ENCODE results near the gene PIPOX.

DNA sequence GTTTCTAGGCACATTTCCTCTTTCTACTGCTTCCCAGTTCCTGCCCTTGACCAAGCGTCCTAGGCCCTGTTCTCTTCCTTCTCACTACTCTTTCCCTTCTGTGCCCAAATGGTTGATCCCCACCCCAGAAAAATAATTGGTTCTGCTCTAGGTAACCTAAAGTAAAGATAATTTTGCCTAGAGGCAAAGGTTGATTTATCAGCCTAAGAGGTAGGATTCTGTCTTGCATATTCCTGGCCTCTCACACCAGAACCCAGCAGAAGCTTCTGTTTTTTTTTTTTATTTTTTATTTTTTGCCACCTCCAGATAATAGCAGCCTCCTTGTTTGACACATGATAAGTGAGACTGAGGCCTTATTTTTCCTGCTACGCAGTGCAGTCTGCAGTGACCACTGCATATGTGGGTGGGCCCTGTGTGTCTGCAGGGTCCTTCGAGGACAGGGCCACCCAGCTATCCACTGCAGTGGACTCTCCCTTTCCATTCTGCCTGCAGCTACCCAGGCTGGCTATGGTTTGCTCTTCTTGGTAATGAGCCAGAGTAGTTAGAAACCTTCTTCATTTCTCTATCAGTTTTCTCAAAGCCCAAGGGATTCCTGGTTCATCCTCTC lies 701 bp downstream of the PIPOX start:
- TF ChIP-seq POLR2A (IDR thresholded peaks at IDR 0.05): no peak
- TF ChIP-seq, protein P1, sequence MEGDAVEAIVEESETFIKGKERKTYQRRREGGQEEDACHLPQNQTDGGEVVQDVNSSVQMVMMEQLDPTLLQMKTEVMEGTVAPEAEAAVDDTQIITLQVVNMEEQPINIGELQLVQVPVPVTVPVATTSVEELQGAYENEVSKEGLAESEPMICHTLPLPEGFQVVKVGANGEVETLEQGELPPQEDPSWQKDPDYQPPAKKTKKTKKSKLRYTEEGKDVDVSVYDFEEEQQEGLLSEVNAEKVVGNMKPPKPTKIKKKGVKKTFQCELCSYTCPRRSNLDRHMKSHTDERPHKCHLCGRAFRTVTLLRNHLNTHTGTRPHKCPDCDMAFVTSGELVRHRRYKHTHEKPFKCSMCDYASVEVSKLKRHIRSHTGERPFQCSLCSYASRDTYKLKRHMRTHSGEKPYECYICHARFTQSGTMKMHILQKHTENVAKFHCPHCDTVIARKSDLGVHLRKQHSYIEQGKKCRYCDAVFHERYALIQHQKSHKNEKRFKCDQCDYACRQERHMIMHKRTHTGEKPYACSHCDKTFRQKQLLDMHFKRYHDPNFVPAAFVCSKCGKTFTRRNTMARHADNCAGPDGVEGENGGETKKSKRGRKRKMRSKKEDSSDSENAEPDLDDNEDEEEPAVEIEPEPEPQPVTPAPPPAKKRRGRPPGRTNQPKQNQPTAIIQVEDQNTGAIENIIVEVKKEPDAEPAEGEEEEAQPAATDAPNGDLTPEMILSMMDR (IDR thresholded peaks at IDR 0.05): no peak
- TF ChIP-seq POLR2AphosphoS5 (IDR thresholded peaks at IDR 0.05): no peak

Data from sigmoid colon (tissue), 4 donors.